ENCODE measurements around the gene ZRANB1.
A peak's percentile ranks its signal among the peaks of the same experiment; 100 is the strongest.

Gene ZRANB1

DNA sequence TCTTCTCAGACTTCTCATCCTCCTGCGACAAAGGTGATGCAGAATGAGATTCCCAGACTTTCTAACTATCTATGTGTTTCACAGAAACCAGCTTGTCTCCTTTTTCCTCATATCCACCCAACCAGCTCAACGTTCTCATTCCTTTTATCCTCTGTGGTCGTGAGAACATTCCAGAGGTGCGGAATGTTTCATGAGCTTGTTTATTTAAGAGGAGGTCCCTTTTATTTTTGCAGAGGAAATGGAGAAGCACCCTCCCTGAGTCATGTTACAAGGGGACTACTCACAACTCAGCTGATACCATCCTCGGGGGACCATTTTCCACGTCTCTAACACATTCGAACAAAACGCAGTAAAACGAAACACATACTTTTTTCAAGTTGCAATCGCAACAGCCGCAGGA, 93.2 kb downstream of the ZRANB1 start:
- peak; percentile 71 for DNase-seq (ENCODE audit: extremely low read depth, low read depth)
- TF ChIP-seq, protein P1, sequence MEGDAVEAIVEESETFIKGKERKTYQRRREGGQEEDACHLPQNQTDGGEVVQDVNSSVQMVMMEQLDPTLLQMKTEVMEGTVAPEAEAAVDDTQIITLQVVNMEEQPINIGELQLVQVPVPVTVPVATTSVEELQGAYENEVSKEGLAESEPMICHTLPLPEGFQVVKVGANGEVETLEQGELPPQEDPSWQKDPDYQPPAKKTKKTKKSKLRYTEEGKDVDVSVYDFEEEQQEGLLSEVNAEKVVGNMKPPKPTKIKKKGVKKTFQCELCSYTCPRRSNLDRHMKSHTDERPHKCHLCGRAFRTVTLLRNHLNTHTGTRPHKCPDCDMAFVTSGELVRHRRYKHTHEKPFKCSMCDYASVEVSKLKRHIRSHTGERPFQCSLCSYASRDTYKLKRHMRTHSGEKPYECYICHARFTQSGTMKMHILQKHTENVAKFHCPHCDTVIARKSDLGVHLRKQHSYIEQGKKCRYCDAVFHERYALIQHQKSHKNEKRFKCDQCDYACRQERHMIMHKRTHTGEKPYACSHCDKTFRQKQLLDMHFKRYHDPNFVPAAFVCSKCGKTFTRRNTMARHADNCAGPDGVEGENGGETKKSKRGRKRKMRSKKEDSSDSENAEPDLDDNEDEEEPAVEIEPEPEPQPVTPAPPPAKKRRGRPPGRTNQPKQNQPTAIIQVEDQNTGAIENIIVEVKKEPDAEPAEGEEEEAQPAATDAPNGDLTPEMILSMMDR (IDR thresholded peaks at IDR 0.05; ENCODE audit: low read depth, low read length): no peak

DNA sequence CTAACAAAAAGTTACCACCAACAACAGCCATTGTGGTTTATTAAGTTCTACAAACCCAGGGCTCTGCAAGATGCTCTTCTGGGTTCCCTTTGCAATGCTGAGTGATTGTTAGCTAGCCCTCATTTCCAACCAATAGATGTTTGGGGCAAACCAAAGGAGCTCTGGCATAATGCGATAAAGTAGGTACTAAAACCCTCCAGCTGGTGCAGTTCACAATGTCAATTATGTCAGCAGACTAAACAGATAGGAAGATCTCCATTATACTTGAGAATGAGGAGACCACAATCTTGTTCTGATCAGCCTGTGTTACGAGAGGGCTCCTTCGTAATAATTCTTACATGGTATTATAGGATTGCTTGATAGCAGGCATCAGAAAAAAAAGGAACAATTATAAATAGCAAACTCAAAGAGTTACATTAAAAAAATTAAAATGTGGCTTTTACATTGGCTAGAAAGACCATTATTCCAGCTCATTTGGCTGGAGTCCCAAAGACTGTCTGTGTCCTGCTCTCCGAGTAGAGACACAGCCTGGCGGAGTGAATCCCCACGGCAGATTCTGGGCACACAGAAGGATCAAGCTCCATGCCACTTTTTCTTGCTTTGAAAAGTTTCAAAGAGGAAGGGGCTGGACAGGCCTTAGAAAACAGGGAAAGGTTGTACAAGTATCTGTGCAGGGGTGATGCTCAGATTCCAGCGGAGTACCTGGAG, 93.8 kb downstream of the ZRANB1 start:
- TF ChIP-seq, protein P1 (IDR thresholded peaks at IDR 0.05; ENCODE audit: low read depth, low read length): no peak
- no peak for DNase-seq (ENCODE audit: extremely low read depth, low read depth)

DNA sequence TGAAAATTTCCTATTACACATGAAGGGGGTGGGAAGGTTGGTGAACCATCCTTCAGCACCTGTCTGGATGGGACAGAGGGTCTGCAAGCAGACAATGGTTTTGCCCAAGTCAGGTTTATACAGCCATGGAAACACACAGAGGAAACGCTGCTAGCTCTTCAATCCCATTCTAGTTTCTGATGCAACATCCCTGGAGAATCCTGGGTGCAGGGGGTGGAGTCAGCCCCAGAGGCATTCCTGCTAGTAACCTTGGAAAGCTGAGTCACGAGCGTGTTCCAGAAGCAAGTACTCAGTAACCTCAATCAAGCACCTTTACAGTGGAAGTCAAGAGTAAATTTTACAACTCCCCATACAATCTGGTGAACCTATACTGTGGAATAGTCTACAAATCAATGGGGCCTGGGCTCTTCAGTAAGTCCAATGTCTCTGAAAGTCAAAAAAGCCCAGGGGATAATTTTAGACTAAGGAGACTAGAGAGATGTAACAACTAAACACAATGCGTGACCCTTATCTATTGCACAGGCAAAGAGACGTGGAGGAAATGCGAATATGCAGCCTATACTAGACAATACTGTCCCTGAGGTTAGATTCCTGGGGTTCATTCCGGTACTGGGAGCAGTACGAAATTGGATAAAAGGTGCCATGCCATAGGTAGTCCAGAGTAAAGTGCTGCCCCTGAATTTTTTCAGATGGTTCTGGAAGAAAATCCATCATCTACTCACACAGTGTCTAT, 95.4 kb downstream of the ZRANB1 start:
- TF ChIP-seq, protein P1 (IDR thresholded peaks at IDR 0.05; ENCODE audit: low read depth, low read length): no peak
- DNase-seq (ENCODE audit: extremely low read depth, low read depth): no peak

All from AG09319 (cell line).